ENCODE measurements around the gene UBL7. TPM values are rescaled to one million over a fixed set of nuclear protein-coding genes. Genes with fewer than 3 reads are reported as not detected.
"Not testable (repeated sequence)": the region's sequence is repeated elsewhere in the genome, so short reads cannot be mapped to it uniquely, and the experiment has no call there.

The UBL7 gene
- total and polyA plus RNA-seq, 5 experiments from 2014 or later, result 49.0 to 151 (median 113) TPM

DNA sequence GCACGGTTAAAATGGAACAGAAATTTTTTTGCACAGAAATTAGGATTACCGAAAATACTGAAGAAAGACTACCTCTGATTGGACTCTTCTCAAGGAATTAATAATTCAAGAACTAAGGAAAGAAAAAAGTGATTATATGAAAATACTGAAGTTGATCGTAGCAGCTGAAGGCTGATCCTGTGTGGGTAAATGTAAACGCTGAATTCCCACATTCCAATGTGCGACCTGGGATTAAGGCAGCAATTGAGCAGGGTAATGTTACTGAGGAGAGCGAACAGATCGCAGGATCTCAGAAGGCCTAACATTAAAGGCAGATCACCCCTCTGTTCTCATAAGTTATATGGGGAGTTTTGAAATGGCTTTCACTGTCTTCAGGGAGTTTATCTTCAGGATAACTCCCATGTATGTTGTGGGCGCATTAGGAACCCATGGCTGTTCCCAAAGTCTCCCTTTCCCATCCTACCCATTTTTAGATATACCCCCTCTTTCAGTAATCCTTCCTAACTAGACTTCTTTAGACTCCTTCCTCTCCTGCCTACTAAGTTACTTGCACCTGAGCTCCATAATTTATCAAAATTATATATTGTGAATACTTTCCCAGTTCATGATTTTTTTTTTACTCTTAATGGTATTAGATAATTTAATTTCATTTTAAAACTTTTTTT, 1.0 kb upstream of the UBL7 start:
- H3K4me1 Mint-ChIP-seq, result peaks cover 31 to 59% (median 51%) of the 10 kb centered on the region in 4 donors
- peak overlapping the region; percentile 87 to 96 (median 94) for H3K4me3 Mint-ChIP-seq

DNA sequence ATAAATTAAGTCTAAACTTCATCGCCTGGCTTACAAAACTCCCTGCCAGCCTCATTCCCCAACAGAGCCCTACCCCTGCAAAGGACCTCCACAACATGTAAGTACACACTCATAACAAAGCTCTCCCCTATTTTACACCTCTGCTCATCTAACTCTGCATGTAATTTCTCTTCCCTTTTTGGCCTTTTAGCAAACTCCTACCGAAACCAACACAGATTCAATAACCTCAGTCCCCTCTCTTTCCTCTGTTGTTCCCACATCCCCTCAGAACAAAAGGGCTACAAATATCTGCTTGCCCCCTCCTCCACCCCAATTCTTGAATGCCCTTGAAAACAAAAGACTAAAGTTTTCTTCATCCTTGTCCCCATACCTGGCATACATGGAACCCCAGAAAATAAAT, 662 bp downstream of the UBL7 start:
- Mint-ChIP-seq H3K9me3 (peaks cover 0 to 6% (median 0%) of the 10 kb centered on the region in 9 donors), H3K4me3 (peak overlapping the region; percentile 87 to 96 (median 94)), H3K27me3 (no peaks in the 10 kb centered on the region), H3K4me1 (peaks cover 29 to 61% (median 56%) of the 10 kb centered on the region in 4 donors), H3K36me3 (peaks cover 0 to 33% (median 5%) of the 10 kb centered on the region in 3 donors), H3K27ac (peak overlapping the region; percentile 62 to 97 (median 93))
- DNase-seq (no peak), ATAC-seq (no peak)
- POLR2A ChIA-PET, result interaction anchor here (0.9 to 3.2 kb wide), 9 partner anchors 9 to 157 kb away, joined by 3 to 17 read pairs (median 6); partner anchors contain the start of genes ARID3B and CLK3

More for the DNA sequence above, 1.0 kb upstream of the UBL7 start:
- H3K27me3 Mint-ChIP-seq, result no peaks in the 10 kb centered on the region
- peak overlapping the region; percentile 62 to 97 (median 93) for H3K27ac Mint-ChIP-seq
- ATAC-seq (no peak), DNase-seq (no peak)
- peaks cover 0 to 23% (median 5%) of the 10 kb centered on the region in 3 donors for H3K36me3 Mint-ChIP-seq
- peaks cover 0 to 6% (median 0%) of the 10 kb centered on the region in 9 donors for H3K9me3 Mint-ChIP-seq
- POLR2A ChIA-PET, result interaction anchor here (1.2 to 3.2 kb wide), 4 partner anchors 13 to 307 kb away, joined by 3 to 17 read pairs (median 13); partner anchors contain the start of genes ARID3B and CLK3

DNA sequence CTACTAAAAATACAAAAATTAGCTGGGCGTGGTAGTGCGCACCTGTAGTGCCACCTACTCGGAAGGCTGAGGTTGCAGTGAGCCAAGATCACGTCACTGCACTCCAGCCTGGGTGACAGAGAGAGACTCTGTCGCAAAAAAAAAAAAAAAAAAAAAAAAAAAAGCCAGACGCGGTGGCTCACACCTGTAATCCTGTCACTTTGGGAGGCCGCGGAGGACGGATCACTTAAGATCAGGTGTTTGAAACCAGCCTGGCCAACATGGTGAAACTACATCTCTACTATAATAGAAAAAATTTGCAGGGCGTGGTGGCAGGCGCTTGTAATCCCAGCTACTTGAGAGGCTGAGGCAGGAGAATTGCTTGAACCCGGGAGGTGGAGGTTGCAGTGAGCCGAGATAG, 1.2 kb downstream of the UBL7 start:
- Mint-ChIP-seq H3K27ac (peak overlapping the region in 7 of 10 donors; percentile 7 to 95 (median 88)), H3K4me1 (peaks cover 29 to 66% (median 58%) of the 10 kb centered on the region in 4 donors), H3K36me3 (peaks cover 0 to 36% (median 5%) of the 10 kb centered on the region in 3 donors), H3K4me3 (peak overlapping the region in 6 of 10 donors; percentile 87 to 96 (median 94))
- not testable (repeated sequence) for H3K9me3 Mint-ChIP-seq, DNase-seq, ATAC-seq, H3K27me3 Mint-ChIP-seq
- POLR2A ChIA-PET, result interaction anchor here (0.9 to 3.2 kb wide), 4 partner anchors 8 to 155 kb away, joined by 3 to 17 read pairs (median 13); partner anchors contain the start of genes ARID3B and CLK3

DNA sequence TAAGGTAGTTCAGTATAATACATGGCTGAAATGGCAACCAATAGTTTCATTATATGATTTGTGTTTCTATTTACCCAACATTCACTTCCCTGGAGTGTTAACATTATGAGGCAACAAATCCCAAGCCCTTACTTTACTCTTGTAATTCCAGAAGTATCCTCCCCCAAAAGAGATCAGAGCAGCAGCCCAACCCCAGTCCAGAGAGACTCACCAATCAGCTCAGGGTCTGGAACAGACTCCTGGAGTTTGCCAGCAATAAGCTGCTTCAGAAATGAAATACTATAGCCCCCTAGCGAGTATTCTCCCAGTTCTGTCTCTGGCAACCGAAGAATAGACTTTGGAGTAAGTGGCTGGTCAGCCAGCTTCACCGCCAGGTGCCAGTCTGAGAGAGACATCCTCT, 2.5 kb downstream of the UBL7 start:
- Mint-ChIP-seq H3K4me3 (peak overlapping the region in 6 of 10 donors; percentile 16 to 53 (median 44)), H3K4me1 (peaks cover 32 to 68% (median 62%) of the 10 kb centered on the region in 4 donors), H3K27me3 (no peaks in the 10 kb centered on the region), H3K36me3 (peaks cover 0 to 42% (median 5%) of the 10 kb centered on the region in 3 donors), H3K9me3 (peaks cover 0 to 1% (median 0%) of the 10 kb centered on the region in 9 donors), H3K27ac (peak overlapping the region in 6 of 10 donors; percentile 9 to 80 (median 62))
- no peak for ATAC-seq
- DNase-seq, result no peak
- POLR2A ChIA-PET, result no interaction called here

DNA sequence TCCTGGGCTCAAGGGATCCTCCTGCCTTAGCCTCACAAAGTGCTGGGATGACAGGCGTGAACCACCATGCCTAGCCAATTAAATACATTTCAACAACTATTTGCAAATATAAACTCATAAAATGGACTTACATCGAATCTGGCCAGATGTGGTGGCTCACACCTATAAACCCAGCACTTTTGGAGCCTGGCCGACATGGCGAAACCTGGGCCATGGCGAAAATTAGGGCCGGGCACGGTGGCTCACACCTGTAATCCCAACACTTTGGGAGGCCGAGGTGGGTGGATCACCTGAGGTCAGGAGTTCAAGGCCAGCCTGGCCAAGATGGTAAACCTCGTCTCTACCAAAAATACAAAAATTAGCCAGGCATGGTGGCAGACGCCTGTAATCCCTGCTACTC, 3.9 kb downstream of the UBL7 start:
- not testable (repeated sequence) for H3K9me3 Mint-ChIP-seq, ATAC-seq, DNase-seq, H3K4me3 Mint-ChIP-seq, H3K27me3 Mint-ChIP-seq, H3K27ac Mint-ChIP-seq
- POLR2A ChIA-PET, result interaction anchor here (0.6 kb wide), 1 partner anchor 100 kb away, joined by 3 read pairs; no protein-coding TSS in a partner anchor
- peaks cover 0 to 51% (median 8%) of the 10 kb centered on the region in 3 donors for H3K36me3 Mint-ChIP-seq
- peaks cover 30 to 72% (median 57%) of the 10 kb centered on the region in 4 donors for H3K4me1 Mint-ChIP-seq

DNA sequence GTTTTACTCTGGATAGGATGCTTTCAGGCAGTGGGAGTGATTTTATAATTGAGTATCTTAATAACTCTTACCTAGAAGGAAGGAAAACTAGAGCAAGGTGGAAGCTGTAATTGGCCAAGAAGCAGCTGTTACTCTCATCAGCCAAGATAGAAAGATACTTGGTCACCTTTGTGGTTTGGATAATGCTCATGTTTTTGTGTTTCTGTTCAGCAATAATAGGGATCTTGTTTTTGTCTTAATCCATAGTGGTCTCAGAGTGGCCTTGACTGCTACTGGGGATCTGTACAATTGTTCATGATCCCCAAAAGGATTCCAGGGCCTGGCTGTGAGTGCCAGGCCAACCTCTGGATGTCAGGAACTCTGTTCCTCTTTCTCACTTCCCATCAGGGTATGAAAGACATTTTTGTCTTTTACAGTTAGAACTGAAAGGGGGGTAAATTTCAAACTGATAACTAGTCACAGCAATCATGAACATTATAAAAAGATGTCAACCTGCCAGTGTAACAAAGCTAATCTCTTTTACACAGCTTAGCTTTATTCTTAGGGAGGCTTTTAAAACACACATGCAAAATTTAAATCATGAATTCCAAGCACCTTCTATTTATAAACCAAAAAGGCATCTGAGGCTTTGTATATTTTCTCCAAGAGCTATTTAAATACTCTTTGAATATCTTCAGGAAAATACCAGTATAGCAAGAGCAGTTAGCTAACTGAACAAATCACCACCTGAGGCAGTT, 6.0 kb downstream of the UBL7 start:
- Mint-ChIP-seq H3K36me3 (peaks cover 0 to 71% (median 18%) of the 10 kb centered on the region in 3 donors), H3K9me3 (no peaks in the 10 kb centered on the region), H3K27me3 (no peaks in the 10 kb centered on the region), H3K27ac (peak overlapping the region; percentile 74 to 94 (median 91)), H3K4me3 (peak overlapping the region in 8 of 10 donors; percentile 50 to 76 (median 71)), H3K4me1 (peaks cover 19 to 64% (median 45%) of the 10 kb centered on the region in 4 donors)
- DNase-seq, result no peak
- POLR2A ChIA-PET, result interaction anchor here (1.1 kb wide), 1 partner anchor 332 kb away, joined by 3 read pairs; no protein-coding TSS in a partner anchor
- no peak for ATAC-seq

DNA sequence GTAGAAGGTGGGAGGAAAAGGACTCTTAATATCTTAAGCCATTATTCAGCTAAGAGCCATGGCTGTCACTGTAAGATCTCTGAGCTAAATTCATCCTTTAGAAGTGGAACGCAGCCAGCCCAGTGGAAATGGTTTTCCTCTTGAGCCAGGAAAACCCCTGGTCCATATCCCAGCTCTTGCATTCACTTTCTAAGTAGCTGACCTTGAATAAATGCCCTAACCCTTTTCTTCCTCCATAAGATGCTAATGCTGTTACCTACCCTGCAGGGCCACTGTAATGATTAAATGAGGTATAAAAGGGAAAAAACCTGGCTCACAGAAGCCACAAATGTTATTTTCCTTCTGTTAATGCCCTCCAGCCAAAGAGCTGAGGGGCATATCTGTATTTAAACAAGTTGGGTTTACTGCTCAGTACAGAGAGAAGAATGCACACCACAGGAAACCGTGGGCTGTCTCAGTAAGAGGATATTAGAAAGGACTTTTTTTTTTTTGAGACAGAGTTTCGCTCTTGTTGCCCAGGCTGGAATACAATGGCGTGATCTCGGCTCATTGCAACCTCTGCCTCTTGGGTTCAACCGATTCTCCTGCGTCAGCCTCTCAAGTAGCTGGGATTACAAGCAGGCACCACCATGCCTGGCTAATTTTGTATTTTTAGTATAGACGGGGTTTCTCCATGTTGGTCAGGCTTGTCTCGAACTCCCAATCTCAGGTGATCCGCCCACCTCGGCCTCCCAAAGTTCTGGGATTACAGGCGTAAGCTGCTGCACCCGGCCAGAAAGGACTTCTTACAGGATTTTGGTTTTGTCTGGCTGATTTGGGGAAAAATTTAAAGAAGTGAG, 6.8 kb downstream of the UBL7 start:
- Mint-ChIP-seq H3K9me3 (no peaks in the 10 kb centered on the region), H3K4me3 (peak overlapping the region; percentile 50 to 76 (median 71)), H3K27me3 (no peaks in the 10 kb centered on the region), H3K27ac (peak overlapping the region; percentile 74 to 94 (median 91)), H3K36me3 (peaks cover 0 to 79% (median 26%) of the 10 kb centered on the region in 3 donors), H3K4me1 (peaks cover 19 to 61% (median 43%) of the 10 kb centered on the region in 4 donors)
- DNase-seq (peak in 2 of 10 donors; percentile 23 to 31), ATAC-seq (peak; percentile 87 to 97)
- POLR2A ChIA-PET, result interaction anchor here (1.1 kb wide), 1 partner anchor 333 kb away, joined by 3 read pairs; no protein-coding TSS in a partner anchor

DNA sequence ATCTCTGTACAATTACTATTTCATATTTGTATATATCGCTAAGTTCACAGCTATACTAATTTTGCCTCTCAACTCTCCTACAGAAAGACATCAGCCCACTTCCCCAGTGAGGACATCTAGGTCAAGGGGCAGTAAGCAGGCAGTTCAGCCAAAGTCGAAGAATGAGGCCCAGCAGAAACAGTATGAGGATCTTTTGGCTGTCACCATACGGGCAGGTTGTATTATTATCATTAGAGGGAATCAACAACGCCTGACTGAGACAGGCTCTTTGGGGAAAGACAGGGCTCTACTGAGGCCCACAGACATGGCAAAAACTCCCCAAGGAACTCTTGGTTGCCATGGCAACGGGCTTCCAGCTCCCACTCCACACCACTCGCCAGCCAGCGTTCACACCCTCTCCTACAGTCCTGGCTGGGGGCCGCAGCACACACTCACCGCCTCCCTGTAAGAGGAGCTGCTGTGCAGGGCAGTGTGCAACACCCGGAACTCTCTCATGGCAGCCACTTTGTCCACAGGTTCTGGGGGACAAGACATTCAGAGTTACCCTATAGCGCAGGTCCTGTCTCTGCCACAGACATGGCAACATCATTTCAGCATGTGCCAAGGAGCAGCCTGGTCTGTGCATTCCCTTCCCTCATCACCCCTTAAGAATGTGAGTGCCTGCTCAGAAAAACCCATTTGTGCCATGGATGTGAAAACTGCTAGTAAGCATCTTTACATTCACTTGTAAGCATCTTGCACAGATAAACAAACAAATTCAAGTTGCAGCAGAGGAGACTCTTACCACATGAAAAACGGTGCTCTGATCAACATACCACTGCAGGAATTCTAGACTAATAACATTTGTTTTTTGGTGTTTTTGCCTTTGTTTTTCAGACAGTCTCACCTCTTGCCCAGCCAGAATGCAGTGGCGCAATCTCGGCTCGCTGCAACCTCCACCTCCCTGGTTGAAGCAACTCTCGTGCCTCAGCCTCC, 8.8 kb downstream of the UBL7 start:
- H3K36me3 Mint-ChIP-seq, result peaks cover 0 to 80% (median 31%) of the 10 kb centered on the region in 3 donors
- H3K27me3 Mint-ChIP-seq, result no peaks in the 10 kb centered on the region
- POLR2A ChIA-PET, result interaction anchor here (0.6 kb wide), 1 partner anchor 8 kb away, joined by 3 read pairs; no protein-coding TSS in a partner anchor
- ATAC-seq (no peak), DNase-seq (no peak)
- H3K4me1 Mint-ChIP-seq, result peaks cover 18 to 47% (median 33%) of the 10 kb centered on the region in 4 donors
- H3K27ac Mint-ChIP-seq, result peak overlapping the region in 3 of 10 donors; percentile 12 to 48 (median 40)
- H3K9me3 Mint-ChIP-seq, result no peaks in the 10 kb centered on the region
- no peak overlapping the region for H3K4me3 Mint-ChIP-seq

DNA sequence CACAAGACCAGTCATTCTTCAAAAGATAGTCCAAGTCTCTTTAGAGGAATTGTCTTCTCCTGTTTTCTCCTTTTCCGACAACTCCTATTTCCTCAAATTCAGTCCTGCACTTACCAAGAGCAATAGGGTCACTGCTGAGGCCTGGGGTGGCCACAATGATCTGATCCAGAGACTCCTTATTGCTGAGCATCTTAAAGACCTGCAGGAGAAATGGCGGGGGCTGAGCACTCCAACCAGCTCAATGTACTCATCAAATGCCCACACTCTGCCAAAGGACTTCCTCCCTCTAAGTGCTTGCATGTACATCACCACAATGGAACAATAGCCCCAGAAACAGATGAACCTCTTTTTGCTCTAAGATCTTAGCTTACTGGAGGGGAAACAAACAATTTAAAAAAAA, 9.6 kb downstream of the UBL7 start:
- H3K4me3 Mint-ChIP-seq, result no peak overlapping the region
- H3K36me3 Mint-ChIP-seq, result peaks cover 5 to 81% (median 36%) of the 10 kb centered on the region in 3 donors
- no peaks in the 10 kb centered on the region for H3K27me3 Mint-ChIP-seq
- H3K4me1 Mint-ChIP-seq, result peaks cover 18 to 42% (median 32%) of the 10 kb centered on the region in 4 donors
- DNase-seq (no peak), ATAC-seq (no peak)
- H3K9me3 Mint-ChIP-seq, result no peaks in the 10 kb centered on the region
- POLR2A ChIA-PET, result interaction anchor here (0.6 kb wide), 1 partner anchor 9 kb away, joined by 3 read pairs; no protein-coding TSS in a partner anchor
- H3K27ac Mint-ChIP-seq, result no peak overlapping the region

DNA sequence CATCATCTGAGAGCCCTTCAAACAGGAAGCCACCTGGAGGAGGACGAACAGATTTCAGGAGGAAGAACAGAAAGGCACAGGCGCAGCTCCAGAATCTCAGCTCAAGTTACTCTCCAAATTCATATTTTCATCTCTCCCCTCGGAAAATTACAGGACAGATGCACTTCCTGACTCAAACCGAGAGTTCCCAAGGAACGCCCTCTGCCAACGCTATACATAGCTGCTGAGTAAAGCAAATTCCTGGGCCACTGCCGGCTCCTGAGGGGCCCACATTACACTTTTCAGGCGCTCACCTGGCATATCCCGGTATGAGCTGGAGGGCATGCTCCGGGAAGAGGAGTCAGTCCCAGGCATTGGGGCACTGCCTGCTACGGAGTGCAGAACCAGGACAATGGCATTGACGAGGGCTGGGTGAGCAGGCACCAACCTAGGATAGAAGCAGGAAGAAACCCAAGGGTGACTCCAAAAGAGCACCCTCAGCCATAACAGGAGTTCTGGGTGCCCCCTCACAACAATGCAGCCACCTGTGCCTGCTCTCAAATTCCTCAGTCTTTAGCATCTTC, 11.2 kb downstream of the UBL7 start:
- peaks cover 5 to 84% (median 41%) of the 10 kb centered on the region in 3 donors for H3K36me3 Mint-ChIP-seq
- no peaks in the 10 kb centered on the region for H3K9me3 Mint-ChIP-seq
- no peak for DNase-seq
- POLR2A ChIA-PET, result interaction anchor here (0.5 to 2.1 kb wide), 3 partner anchors 11 to 415 kb away, joined by 4 to 10 read pairs (median 4); partner anchors contain the start of gene UBL7
- ATAC-seq, result no peak
- H3K27ac Mint-ChIP-seq, result peak overlapping the region in 1 of 10 donors; percentile 56
- no peak overlapping the region for H3K4me3 Mint-ChIP-seq
- H3K27me3 Mint-ChIP-seq, result no peaks in the 10 kb centered on the region
- H3K4me1 Mint-ChIP-seq, result peaks cover 16 to 33% (median 24%) of the 10 kb centered on the region in 4 donors

Measured in naive thymus-derived CD8-positive, alpha-beta T cell (primary cell).